ENCODE measurements around the gene GAB2.

GAB2 gene

DNA sequence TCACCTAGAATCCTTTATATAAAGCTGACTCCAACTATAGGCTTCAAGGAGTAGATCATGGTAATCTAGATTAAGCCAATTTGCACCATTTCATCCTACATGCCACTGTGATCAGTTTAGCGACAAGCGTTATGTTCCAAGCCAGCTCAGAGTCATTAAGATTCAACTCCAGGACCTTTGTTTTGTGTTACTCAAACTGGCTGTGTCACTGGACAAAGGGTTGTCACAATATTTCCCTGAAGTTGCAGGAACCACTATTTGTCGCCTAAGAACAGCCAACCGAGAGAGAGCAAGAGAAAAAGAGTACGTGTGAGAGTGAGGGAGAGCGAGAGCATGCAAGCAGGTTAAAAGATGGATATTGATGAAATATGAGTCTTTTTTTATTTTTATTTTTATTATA lies 124.1 kb downstream of the GAB2 start:
- Histone ChIP-seq H3K36me3 (no peaks in the 10 kb centered on the region), H3K4me1 (no peaks in the 10 kb centered on the region), H3K9me3 (no peaks in the 10 kb centered on the region), H3K4me3 (ENCODE audit: low read depth, low read length) (no peak overlapping the region), H3K27me3 (no peaks in the 10 kb centered on the region)
- DNase-seq = no peak
- TF ChIP-seq, protein P1, sequence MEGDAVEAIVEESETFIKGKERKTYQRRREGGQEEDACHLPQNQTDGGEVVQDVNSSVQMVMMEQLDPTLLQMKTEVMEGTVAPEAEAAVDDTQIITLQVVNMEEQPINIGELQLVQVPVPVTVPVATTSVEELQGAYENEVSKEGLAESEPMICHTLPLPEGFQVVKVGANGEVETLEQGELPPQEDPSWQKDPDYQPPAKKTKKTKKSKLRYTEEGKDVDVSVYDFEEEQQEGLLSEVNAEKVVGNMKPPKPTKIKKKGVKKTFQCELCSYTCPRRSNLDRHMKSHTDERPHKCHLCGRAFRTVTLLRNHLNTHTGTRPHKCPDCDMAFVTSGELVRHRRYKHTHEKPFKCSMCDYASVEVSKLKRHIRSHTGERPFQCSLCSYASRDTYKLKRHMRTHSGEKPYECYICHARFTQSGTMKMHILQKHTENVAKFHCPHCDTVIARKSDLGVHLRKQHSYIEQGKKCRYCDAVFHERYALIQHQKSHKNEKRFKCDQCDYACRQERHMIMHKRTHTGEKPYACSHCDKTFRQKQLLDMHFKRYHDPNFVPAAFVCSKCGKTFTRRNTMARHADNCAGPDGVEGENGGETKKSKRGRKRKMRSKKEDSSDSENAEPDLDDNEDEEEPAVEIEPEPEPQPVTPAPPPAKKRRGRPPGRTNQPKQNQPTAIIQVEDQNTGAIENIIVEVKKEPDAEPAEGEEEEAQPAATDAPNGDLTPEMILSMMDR (IDR thresholded peaks at IDR 0.05; ENCODE audit: low read depth, low read length) = no peak

DNA sequence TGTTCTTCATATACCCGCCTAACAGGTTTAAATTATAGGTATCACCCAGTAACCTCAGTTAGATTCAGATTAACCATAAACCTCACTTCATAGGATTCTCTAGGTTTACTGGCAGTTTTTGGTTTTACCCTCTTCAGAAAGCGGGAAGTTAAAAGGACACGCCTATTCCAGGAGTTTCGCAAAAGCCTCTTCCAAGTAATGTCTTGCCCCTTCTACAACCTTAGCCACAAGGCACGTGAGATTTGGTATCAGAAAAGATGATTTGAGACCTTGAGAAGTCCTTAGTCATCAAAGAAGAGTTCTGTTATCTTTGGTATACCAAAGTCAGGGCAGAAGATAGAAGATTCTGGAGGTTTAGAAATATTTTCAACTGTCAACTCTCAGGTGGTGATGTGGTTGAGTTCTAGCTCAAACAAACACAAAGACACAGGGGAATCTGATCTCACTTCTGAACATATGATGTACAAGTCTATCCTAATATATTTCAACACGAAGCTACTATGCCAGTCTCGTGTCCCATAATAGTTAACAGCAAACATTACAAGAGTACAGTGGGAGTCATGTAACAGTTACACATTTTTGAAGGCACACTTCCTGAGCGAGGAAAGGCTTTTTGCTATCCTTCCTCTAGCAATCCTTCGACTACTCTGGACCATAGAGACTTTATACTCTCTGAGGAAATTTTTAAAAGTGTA lies 125.4 kb downstream of the GAB2 start:
- no peaks in the 10 kb centered on the region for H3K9me3 ChIP-seq
- no peaks in the 10 kb centered on the region for H3K36me3 ChIP-seq
- TF ChIP-seq, protein P1 (IDR thresholded peaks at IDR 0.05; ENCODE audit: low read depth, low read length) = no peak
- H3K27me3 ChIP-seq = no peaks in the 10 kb centered on the region
- H3K4me3 ChIP-seq (ENCODE audit: low read depth, low read length) = no peak overlapping the region
- H3K4me1 ChIP-seq = no peaks in the 10 kb centered on the region
- DNase-seq = no peak

DNA sequence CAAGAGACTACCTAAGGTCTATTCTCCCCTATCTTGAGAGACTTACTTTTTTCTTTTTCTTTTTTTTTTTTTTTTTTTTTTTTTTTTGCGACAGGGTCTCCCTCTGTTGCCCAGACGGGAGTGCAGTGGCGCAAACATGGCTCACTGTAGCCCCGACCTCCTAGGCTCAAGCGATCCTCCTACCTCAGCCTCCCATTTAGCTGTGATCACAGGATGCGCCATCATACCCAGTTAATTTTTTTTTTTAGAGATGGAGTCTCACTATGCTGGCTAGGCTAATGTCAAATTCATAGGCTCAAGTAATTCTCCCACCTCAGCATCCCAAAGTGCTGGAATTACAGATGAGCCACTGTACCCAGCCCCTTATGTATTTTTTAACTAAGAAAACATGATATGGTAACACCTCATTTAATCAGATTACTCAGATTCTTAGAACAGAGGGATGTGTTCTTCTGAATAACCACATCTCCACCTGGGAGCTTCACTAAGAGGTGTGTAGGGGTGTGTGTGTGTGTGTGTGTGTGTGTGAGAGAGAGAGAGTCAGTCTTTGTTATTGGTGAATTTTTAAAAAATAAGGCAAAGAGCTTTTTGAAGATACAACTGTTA lies 126.0 kb downstream of the GAB2 start:
- TF ChIP-seq, protein P1 (IDR thresholded peaks at IDR 0.05; ENCODE audit: low read depth, low read length) = no peak
- Histone ChIP-seq H3K4me1 (no peaks in the 10 kb centered on the region), H3K9me3 (no peaks in the 10 kb centered on the region), H3K4me3 (ENCODE audit: low read depth, low read length) (no peak overlapping the region), H3K27me3 (no peaks in the 10 kb centered on the region), H3K36me3 (no peaks in the 10 kb centered on the region)
- no peak for DNase-seq

DNA sequence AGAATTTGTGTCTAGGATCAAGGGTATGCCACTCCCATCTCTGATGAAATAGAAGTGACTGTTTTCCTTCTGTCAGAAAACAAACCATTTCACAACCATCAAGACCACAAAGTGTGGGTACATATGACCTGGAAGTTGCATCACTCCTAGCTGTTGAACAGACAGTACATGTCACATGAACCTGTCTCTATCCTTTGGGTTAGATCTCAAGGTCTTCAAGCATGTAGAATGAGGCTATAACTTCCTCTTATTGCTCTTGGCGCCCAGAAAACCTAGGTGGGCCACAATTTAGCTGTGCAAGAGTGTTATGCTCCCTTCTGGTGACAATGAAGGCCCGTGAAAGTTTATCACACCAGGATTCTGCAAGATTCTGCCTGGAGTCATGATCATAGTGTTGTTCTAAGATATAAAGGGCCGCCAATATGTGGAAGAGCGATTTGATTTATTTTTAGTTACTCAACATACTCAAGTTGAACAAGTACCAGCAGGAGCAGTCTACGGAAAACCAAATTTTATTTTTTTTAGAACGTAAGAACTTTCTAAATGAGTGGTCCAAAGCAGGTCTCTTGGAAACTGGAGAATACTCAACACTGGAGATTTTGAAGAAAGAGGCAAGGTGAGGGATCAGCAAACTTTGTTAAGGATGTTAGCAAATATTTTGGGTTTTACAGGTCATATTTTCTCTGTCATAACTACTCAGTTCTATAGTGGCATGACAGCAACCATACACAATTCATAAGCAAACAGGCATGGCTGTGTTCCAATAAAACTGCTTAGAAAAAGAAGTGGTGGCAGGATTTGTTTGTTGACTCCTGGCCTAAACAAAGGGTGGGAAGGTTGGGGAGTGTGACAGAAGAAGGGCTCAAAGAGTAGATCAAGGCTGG lies 127.1 kb downstream of the GAB2 start:
- Histone ChIP-seq H3K4me1 (no peaks in the 10 kb centered on the region; the same call in 1 of the 2 replicates), H3K27me3 (no peaks in the 10 kb centered on the region), H3K36me3 (no peaks in the 10 kb centered on the region), H3K4me3 (ENCODE audit: low read depth, low read length) (no peak overlapping the region), H3K9me3 (no peaks in the 10 kb centered on the region)
- TF ChIP-seq, protein P1 (IDR thresholded peaks at IDR 0.05; ENCODE audit: low read depth, low read length) = no peak
- DNase-seq = no peak

DNA sequence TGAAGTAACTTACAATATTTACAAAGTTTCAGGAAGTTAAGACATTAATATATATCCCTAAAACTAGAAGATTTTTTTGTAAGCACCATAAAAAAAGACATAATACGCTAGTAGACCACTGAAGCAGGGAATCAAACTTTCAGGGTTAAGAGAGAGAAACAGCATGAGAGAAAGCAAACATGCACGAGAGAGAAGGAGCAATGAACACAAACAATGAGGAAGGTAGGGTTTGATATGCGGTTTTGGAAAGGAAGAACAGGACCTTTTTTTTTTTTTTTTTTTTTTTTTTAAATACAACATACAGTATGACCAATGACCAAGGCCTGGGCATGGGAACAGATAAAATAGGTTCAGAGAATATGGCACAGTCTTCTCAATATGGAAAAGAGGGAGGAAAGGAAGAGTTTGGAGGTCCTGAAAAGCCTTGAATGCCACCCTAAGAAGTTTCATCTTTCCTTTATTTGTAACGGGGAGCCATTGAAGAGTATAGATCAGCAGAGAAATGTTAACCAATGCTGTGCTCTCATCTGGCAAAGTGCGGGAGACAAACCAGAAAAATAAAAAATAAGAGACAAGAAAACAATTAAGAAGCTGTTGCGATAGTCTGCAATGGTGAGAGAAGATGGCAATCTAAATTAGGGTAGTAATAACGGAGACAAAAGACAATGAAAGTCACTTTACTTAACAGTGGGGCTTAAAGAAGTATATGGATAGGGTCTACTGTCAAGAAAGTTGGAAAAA lies 127.9 kb downstream of the GAB2 start:
- H3K9me3 ChIP-seq = no peaks in the 10 kb centered on the region
- TF ChIP-seq, protein P1 (IDR thresholded peaks at IDR 0.05; ENCODE audit: low read depth, low read length) = no peak
- H3K4me3 ChIP-seq (ENCODE audit: low read depth, low read length) = no peak overlapping the region
- H3K4me1 ChIP-seq = peaks cover 3% of the 10 kb centered on the region
- H3K36me3 ChIP-seq = no peaks in the 10 kb centered on the region
- DNase-seq = no peak
- no peaks in the 10 kb centered on the region for H3K27me3 ChIP-seq
